Amniotic stem cell (primary cell): ENCODE measurements around the gene LPCAT1.
A peak's percentile ranks its signal among the peaks of the same experiment; 100 is the strongest.

ENCODE experiments used
- DNase-seq: peaks from one replicate; lab custom pipeline; 2025; lab: John Stamatoyannopoulos, UW

Gene LPCAT1

GRCh38 chr5:1497795-1498622 is 25.8 kb downstream of the LPCAT1 start:
- no peak for DNase-seq

- DNase-seq, result no peak
These were observed 26.4 kb downstream of the LPCAT1 start for GRCh38 chr5:1497242-1497777.

- DNase-seq, result no peak
These were observed 28.2 kb downstream of the LPCAT1 start for GRCh38 chr5:1495525-1495897.

GRCh38 chr5:1494780-1495524 is 28.8 kb downstream of the LPCAT1 start:
- no peak for DNase-seq

- no peak for DNase-seq
These were observed 29.8 kb downstream of the LPCAT1 start for GRCh38 chr5:1493941-1494340.

GRCh38 chr5:1493413-1493812 is 30.3 kb downstream of the LPCAT1 start:
- DNase-seq, result no peak

- DNase-seq, result no peak
These were observed 31.0 kb downstream of the LPCAT1 start for GRCh38 chr5:1492757-1493156.

- no peak for DNase-seq
These were observed 33.4 kb downstream of the LPCAT1 start for GRCh38 chr5:1490376-1490775.

GRCh38 chr5:1489754-1490153 is 34.0 kb downstream of the LPCAT1 start:
- DNase-seq, result no peak

- peak; percentile 69 for DNase-seq
These were observed 34.7 kb downstream of the LPCAT1 start for GRCh38 chr5:1488882-1489680.

- DNase-seq, result no peak
These were observed 36.5 kb downstream of the LPCAT1 start for GRCh38 chr5:1487079-1487764.

GRCh38 chr5:1486271-1486670 is 37.5 kb downstream of the LPCAT1 start:
- DNase-seq, result no peak

- DNase-seq, result no peak
These were observed 38.1 kb downstream of the LPCAT1 start for GRCh38 chr5:1485579-1486118.

GRCh38 chr5:1484730-1485578 is 38.8 kb downstream of the LPCAT1 start:
- DNase-seq, result no peak

- no peak for DNase-seq
These were observed 39.7 kb downstream of the LPCAT1 start for GRCh38 chr5:1483856-1484729.

GRCh38 chr5:1483064-1483463 is 40.7 kb downstream of the LPCAT1 start:
- no peak for DNase-seq

- DNase-seq, result no peak
These were observed 41.8 kb downstream of the LPCAT1 start for GRCh38 chr5:1481959-1482331.

- DNase-seq, result no peak
These were observed 42.3 kb downstream of the LPCAT1 start for GRCh38 chr5:1481266-1481958.

GRCh38 chr5:1480806-1481205 is 43.0 kb downstream of the LPCAT1 start:
- DNase-seq, result no peak
